WTC11 (cell line): ENCODE data around the gene AOC3.

Experiments used
- AFF4 ChIP-seq: sonication (generic); formaldehyde crosslinking; IDR thresholded peaks from 2 replicates; pipeline ENCODE4 v1.8.1; 2023; ENCODE audit warnings: mild to moderate bottlenecking, missing genetic modification reagents, borderline replicate concordance
- CTCF ChIP-seq: fragments of 200-600 bp; IDR thresholded peaks from 2 replicates; pipeline ENCODE4 v1.8.0; 2022; ENCODE audit warnings: antibody characterized with exemption
- FOXJ3 ChIP-seq: sonication (generic); formaldehyde crosslinking; IDR thresholded peaks from 2 replicates; pipeline ENCODE4 v1.9.0; 2021; ENCODE audit warnings: missing genetic modification reagents, mild to moderate bottlenecking, borderline replicate concordance
- FOXP4 ChIP-seq: sonication (generic); formaldehyde crosslinking; IDR thresholded peaks from 2 replicates; pipeline ENCODE4 v1.8.0; 2022; ENCODE audit warnings: mild to moderate bottlenecking, missing genetic modification reagents
- TEAD4 ChIP-seq: sonication (generic); formaldehyde crosslinking; IDR thresholded peaks from 2 replicates; pipeline ENCODE4 v1.8.0; 2022; ENCODE audit warnings: mild to moderate bottlenecking, missing genetic modification reagents
- USF2 ChIP-seq: sonication (generic); formaldehyde crosslinking; IDR thresholded peaks from 2 replicates; pipeline ENCODE4 v1.8.1; 2023; ENCODE audit warnings: mild to moderate bottlenecking, missing genetic modification reagents, moderate library complexity

- TF ChIP-seq AFF4 = no peak
- TF ChIP-seq CTCF = no peak
- no peak for TF ChIP-seq USF2 (CRISPR knock-in tag)
- TF ChIP-seq TEAD4 (CRISPR knock-in tag) = no peak
- no peak for TF ChIP-seq FOXP4 (CRISPR knock-in tag)
- no peak for TF ChIP-seq FOXJ3 (CRISPR knock-in tag)
These were observed 6.7 kb upstream of the AOC3 start, which contains the start of gene AOC2 for GRCh38 chr17:42844271-42844670.
